IPS-18a (cell line): ENCODE results near the gene KIF27.

Experiments
- H3K27ac ChIP-seq: one replicate; pipeline ENCODE4 v1.5.1; 2013; ENCODE audit warnings: low read length
- H3K27me3 ChIP-seq: one replicate; pipeline ENCODE4 v1.6.1; 2013; ENCODE audit warnings: mild to moderate bottlenecking, low read length; ENCODE audit not compliant: control insufficient read depth, insufficient read depth
- H3K36me3 ChIP-seq: one replicate; pipeline ENCODE4 v1.6.1; 2013; ENCODE audit warnings: low read depth, low read length; ENCODE audit not compliant: control insufficient read depth
- H3K4me1 ChIP-seq: one replicate; pipeline ENCODE4 v1.6.1; 2013; ENCODE audit warnings: low read depth, low read length; ENCODE audit not compliant: control insufficient read depth
- H3K4me3 ChIP-seq: one replicate; pipeline ENCODE4 v1.5.1; 2013; ENCODE audit warnings: low read length
- H3K9ac ChIP-seq: one replicate; pipeline ENCODE4 v1.6.1; 2013; ENCODE audit warnings: mild to moderate bottlenecking, low read length, moderate library complexity
- H3K9me3 ChIP-seq: one replicate; pipeline ENCODE4 v1.6.1; 2013; ENCODE audit warnings: low read depth, low read length; ENCODE audit not compliant: control insufficient read depth

KIF27 gene

GRCh38 chr9:83794051-83794450 lies 127.2 kb downstream of the KIF27 start:
- no peak overlapping the region for H3K9ac ChIP-seq
- no peak overlapping the region for H3K27ac ChIP-seq
- no peaks in the 10 kb centered on the region for H3K9me3 ChIP-seq
- H3K27me3 ChIP-seq = no peaks in the 10 kb centered on the region
- no peak overlapping the region for H3K4me3 ChIP-seq
- H3K4me1 ChIP-seq = no peaks in the 10 kb centered on the region
- H3K36me3 ChIP-seq = peaks cover 9% of the 10 kb centered on the region

GRCh38 chr9:83792746-83793145 lies 128.5 kb downstream of the KIF27 start:
- Histone ChIP-seq H3K27ac (no peak overlapping the region), H3K4me1 (no peaks in the 10 kb centered on the region), H3K27me3 (no peaks in the 10 kb centered on the region), H3K4me3 (no peak overlapping the region), H3K9me3 (no peaks in the 10 kb centered on the region), H3K9ac (no peak overlapping the region), H3K36me3 (peaks cover 5% of the 10 kb centered on the region)
